GM23248 (cell line): ENCODE data around the gene TARBP1.

ENCODE experiments used
- EZH2 ChIP-seq: fragments of 200-600 bp; sonication (generic); IDR thresholded peaks from 2 replicates; pipeline ENCODE4 v1.6.1; 2018; ENCODE audit warnings: antibody characterized with exemption, mild to moderate bottlenecking; ENCODE audit not compliant: insufficient read depth, poor library complexity, severe bottlenecking
- EZH2phosphoT487 ChIP-seq: fragments of 200-600 bp; sonication (generic); IDR thresholded peaks from 2 replicates; pipeline ENCODE4 v1.6.1; 2018; ENCODE audit warnings: antibody characterized with exemption, moderate library complexity, mild to moderate bottlenecking, low read depth; ENCODE audit not compliant: insufficient read depth

DNA sequence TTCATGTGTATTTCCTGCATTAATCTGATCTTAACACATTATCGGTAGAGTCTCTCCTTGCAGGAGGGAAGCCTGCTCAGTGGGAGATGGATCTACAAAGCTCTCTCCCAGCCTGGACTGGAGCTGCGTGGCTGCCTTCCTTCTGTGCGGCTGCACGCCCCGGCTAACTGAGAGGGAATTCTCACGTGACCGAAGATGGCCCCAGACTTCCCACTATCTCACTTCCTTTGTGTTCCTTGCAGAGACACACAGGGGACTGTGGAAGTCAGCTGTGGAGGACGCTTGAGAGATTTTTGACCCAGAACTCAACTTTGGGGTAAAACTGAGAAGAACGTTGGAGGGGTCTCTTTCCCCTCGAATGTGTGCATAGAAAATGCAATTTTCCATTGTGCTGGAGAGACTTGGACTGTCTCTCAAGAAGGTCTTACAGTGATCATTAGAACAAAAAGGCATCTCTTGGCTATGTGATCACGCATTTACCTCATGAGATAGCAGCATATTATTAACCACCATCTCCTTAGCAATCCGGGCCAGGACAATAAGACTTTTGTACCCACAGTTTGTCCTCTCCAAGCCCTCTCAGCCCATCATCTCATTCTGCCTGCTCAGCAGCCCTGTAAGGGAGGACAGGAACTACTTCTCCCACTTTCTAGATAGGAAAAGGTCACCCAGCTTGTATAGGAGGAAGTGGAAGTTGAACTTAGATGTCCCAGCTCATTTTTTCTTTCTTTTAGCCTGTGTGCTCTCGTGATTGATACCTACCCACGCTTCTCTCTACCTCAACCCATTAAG lies 49.3 kb upstream of the TARBP1 start:
- TF ChIP-seq EZH2 (no peak), EZH2phosphoT487 (no peak)
